GM20000 (cell line): ENCODE results near the gene ADGRG6.

Experiments used
- DNase-seq: peaks from one replicate; pipeline ENCODE4 v3.0.0; 2012; ENCODE audit warnings: low spot score
- CTCF ChIP-seq: IDR thresholded peaks from 2 replicates; pipeline ENCODE4 v1.5.1; 2012; ENCODE audit warnings: mild to moderate bottlenecking, control low read depth; ENCODE audit errors: extremely low read depth, missing control alignments

Gene ADGRG6

GRCh38 chr6:142385352-142385751 lies 83.5 kb downstream of the ADGRG6 start:
- TF ChIP-seq CTCF = no peak
- no peak for DNase-seq

- no peak for TF ChIP-seq CTCF
- no peak for DNase-seq
These were observed 84.8 kb downstream of the ADGRG6 start for GRCh38 chr6:142386657-142387056.

GRCh38 chr6:142387997-142388815 lies 86.4 kb downstream of the ADGRG6 start:
- no peak for TF ChIP-seq CTCF
- DNase-seq = peak; percentile 5

GRCh38 chr6:142395266-142395665 lies 93.5 kb downstream of the ADGRG6 start:
- TF ChIP-seq CTCF = no peak
- no peak for DNase-seq

- peak; percentile 41 for DNase-seq
- no peak for TF ChIP-seq CTCF
These were observed 94.0 kb downstream of the ADGRG6 start for GRCh38 chr6:142395768-142396231.

- TF ChIP-seq CTCF = no peak
- no peak for DNase-seq
These were observed 96.5 kb downstream of the ADGRG6 start for GRCh38 chr6:142398353-142398752.

- DNase-seq = no peak
- no peak for TF ChIP-seq CTCF
These were observed 97.9 kb downstream of the ADGRG6 start for GRCh38 chr6:142399739-142400138.
